Stimulated activated CD4-positive, alpha-beta T cell treated with anti-CD3 and anti-CD28 coated beads, Interleukin-1b, Interleukin-23, amount 100 ng/mL, for 1 hour (primary cell): ENCODE results near the gene SLC38A6.

Experiments
- DNase-seq, 2 donors: peaks; one replicate each; pipeline ENCODE4 v3.0.0-alpha.2; 2020; ENCODE audit warnings: low read depth in 2 of 2

SLC38A6 gene

DNA sequence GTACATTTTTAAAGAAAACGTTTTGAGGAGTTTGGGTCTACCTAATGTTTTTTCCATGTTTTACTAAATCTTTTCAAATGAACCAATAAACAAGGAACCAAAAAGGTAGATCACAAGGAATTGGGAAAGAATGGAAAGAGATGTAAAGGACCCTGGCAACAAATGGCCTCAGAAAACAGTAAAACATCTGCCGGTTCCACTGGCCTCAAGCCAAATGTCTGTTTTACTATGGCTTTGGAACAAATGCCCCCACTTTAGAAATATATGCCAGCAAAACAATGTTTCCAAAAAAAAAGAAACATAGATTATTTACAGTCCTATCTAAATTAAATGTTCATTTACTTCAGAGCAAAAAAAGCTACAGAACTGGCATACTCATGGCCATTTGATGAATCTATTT lies 3.2 kb upstream of the SLC38A6 start:
- no peak for DNase-seq

DNA sequence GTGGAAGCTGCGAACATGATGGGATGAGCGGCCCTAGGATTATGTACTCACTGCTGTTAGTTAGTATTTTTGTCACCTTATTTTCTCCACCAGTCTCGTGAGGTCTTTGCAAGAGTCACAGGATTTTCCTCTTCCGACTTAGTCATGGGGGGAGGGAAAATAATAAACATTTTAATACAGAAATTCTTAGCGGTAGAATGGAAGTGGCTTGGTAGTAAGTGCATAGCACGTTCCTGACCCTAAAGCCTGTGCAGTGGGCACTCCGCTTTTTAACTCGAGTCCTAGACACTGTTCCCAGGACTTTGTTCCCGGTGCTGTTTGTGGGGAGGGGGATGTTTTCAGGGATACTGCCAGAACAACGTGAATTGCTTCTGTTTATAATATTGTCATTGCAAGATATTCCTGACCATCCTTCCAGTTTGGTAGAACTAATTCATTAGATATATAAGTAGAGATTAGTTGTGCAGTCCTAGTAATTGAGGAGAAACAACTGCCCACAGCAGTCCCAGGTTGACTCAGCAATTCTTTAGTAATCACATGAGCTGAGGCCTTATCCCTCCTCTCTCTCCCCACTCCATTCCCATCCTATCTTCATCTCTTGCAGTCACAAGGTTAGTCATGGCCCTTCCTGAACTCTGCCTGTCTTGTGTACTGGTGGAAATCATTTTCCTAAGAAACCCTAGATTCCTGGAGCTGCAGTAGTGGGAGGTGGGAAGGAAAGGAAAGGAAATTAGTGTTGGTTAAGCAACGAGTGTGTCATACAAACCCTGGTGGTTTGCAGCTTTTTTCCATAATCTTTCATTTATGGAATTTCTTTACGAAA lies 799 bp downstream of the SLC38A6 start:
- no peak for DNase-seq

- DNase-seq: no peak
These were observed 3.2 kb downstream of the SLC38A6 start for GRCh38 chr14:60984196-60984595.

- no peak for DNase-seq
These were observed 5.5 kb downstream of the SLC38A6 start for GRCh38 chr14:60986500-60986899.

GRCh38 chr14:60989599-60989998 lies 8.6 kb downstream of the SLC38A6 start:
- no peak for DNase-seq

- no peak for DNase-seq
These were observed 17.6 kb downstream of the SLC38A6 start for GRCh38 chr14:60998617-60999016.

DNA sequence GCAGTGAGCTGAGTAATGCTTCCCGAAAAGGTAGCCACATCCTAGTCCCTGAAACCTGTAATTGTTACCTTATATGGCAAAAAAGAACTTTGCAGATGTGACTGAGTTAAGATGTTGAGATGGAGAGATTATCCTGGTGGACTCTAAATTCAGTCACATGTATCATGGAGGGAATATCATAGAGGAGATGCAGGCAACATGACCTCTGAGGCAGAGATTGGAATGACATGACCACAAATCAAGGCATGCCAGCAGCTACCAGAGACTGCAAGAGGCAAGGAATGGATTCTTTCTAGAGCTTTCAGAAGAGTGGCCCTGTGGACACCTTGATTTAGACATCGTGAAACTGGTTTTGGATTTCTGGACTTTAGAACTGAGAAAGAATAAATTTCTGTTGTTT lies 18.5 kb downstream of the SLC38A6 start:
- no peak for DNase-seq

- DNase-seq: no peak
These were observed 22.5 kb downstream of the SLC38A6 start for GRCh38 chr14:61003571-61003970.

- DNase-seq: no peak
These were observed 38.5 kb downstream of the SLC38A6 start for GRCh38 chr14:61019537-61019936.

GRCh38 chr14:61025251-61026223 lies 44.5 kb downstream of the SLC38A6 start:
- no peak for DNase-seq

- no peak for DNase-seq
These were observed 45.5 kb downstream of the SLC38A6 start for GRCh38 chr14:61026526-61026925.

DNA sequence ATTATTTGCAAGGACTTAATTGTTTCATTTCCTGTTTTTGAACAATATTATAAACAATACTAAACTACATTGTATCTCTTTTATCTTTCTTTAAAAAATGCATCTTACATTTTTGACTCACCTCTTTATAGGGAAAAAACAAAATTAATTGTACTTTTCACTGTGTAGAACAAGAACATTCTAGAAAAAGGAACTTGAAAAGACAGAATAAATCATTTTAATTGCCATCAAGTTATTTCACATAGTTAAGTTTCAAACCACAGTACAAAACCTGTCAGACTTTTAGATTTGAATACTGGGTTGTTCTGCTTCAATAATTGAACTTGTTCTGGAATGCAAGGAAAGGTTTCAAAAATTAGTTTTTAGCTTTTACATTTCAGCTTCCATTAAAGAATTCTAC lies 50.0 kb downstream of the SLC38A6 start:
- DNase-seq: no peak

- no peak for DNase-seq
These were observed 52.0 kb downstream of the SLC38A6 start for GRCh38 chr14:61033054-61033453.

DNA sequence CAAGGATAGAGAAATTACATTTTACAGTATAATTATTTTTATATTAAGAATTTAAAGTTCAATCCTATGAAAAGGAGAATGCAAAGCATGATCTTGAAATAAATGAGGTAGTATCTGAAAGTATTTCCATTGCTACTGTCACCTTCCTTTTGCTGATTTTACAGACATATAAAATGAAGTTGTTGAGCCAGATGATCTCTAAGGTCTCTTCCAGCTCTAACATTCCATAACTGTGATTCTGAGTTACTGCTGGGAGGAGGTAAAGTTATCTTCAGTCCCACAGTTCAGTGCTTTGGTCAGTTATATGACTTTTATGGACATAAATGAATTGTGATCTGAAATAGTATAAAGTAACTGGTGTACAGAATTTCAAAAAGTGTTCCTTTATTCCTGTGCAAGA lies 52.8 kb downstream of the SLC38A6 start:
- DNase-seq: no peak

DNA sequence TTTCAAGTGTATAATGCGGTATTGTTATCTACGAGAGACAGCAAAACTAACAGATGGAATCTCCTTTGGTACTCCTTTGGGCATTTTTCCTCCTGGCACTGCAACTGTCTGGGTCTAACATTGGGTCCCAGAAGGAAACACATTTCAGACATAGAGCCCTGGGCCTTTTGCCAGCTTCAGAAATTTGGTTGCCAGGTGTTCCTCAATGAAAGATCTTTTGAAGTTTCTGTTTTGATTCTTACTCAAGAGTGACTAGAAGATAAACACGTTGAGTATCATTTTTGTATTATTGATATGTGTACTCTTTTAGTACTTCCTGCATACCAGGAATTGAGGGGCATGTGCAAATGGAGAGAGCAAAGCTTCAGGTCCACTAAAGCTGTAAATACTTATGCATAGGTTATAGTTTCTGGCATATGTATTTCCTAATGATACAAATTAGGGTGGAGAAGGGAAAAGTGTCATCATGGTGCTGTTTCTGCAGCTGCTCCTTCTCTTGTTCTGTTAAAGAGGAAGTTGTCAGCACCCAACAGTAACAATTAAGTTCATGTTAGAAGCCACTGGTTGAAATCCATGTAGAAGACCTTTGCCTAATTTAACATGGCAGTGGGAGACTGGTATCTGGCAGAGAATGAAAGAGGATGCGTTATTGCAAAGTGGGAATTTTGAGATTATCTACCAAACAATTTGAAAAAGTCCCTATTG lies 53.5 kb downstream of the SLC38A6 start:
- DNase-seq: no peak

DNA sequence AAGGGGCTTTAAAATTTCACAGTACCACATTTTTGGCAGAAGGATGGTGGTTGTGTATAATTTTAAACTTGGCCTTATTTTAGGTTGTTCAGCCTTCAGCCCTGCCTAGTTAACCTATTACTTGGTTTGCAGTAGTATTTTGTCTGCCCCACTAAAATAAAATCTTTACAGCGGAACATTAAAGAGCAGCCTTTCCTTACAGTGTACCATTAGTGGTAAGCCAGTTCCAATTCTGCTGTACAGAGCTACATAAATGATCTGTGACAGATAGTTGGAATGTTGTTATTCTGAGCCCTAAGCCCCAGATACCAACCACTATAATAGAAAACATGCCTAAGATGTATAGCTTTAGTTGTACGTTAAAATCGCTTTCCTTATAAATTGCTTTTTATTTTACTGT lies 56.2 kb downstream of the SLC38A6 start:
- DNase-seq: no peak

DNA sequence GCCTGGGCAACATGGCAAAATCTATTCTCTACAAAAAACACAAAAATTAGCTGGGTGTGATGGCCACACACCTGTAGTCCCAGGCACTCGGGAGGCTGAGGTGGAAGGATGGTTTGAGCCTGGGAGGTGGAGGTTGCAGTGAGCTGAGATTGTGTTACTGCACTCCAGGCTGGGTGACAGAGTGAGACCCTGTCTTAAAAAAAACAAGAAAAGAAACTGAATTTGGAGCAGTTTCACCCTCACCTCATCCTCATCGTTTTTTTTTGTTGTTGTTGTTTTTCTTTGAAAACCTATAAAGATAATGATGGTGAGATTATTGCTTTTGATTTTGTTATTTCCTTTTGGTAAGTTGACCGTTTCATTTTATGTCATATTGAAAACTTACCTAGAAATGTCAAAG lies 60.7 kb downstream of the SLC38A6 start:
- DNase-seq: no peak

DNA sequence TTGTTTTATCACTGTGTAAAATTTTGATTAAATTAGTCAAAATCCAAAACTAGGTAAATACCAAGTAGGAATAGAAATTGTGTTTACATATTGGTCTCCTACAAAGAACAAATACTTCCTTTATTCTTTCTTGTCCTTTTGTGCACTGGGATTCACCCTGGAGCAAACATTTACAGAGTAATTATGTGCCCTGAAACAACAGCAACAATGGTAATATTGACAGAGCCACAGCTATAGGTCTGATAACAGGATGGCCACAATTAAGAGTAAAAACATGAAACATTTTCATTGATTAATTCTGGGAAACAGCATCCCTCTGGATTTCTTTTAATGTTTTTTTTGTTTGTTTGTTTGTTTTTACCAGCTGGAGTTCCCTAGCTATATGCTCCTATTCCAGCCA lies 61.2 kb downstream of the SLC38A6 start:
- DNase-seq: no peak

DNA sequence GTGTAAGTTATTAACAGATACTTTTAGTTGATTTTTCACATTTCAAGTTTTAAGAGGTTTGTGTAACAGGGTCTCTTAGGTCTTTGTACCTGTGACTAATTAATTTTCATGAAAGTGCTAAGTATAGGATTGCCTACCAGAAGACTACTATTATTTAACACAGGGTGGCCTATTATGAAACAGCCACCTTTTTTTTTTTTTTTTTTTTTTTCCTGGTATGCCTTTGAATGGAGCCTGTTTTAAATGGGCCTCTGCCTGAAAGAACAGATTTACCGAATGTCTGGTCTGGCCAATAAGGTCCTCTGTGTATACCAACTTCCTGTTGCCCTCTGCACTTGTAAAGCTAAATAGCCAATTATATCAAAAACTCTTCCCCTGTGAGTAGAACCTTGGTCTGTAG lies 62.5 kb downstream of the SLC38A6 start:
- no peak for DNase-seq

- DNase-seq: no peak
These were observed 66.0 kb downstream of the SLC38A6 start for GRCh38 chr14:61047021-61047420.

DNA sequence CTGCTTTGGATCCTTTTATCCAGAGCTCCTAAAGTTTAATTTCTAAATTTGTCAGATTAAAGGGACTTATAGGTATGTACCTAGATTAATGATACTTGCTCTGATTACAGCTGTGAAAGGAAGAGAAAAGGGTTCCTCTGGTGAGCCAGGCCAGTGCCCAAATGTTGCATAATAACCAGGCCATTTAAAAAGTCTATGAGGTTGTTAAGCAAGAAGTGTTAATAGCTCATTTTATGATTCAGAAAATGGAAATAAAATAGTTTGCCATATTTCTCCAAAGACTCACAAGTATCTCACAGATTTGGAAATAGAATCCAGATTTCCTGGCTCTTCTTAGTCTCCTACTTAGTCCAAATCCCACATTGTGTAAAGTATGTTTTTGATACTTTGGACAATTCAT lies 67.6 kb downstream of the SLC38A6 start:
- no peak for DNase-seq

DNA sequence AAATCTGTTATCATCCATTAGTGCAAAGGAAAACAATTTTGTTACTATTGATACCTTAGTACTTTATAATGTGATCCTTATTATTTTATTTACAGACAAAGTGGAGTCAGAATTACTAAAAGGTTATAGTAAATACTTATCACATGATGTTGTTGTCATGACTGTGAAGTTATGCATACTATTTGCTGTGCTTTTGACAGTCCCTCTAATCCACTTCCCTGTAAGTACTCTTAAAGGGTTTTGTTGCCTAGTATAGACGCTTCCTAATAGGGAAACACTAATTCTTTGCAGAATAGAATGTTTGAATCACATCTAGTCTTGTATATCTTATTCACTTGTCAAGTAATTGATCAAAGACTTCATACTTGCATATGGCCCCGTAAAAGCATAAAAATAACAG lies 69.4 kb downstream of the SLC38A6 start:
- no peak for DNase-seq
